GM12878 (cell line): ENCODE measurements around the gene ZNF768. TPM values are rescaled to one million over a fixed set of nuclear protein-coding genes. Genes with fewer than 3 reads are reported as not detected.

Source experiments
- ATAC-seq: fragments of 200-7000 bp; cut with Tn5 transposase; 3 replicates; pipeline ENCODE4 v1.9.1; 2020; ENCODE audit warnings: mild to moderate bottlenecking, moderate library complexity
- BruUV-seq: library from RNA; stranded (reverse); fragments of 400-500 nt; replicated peaks from 2 replicates; lab custom pipeline; 2021; lab: Mats Ljungman, UMichigan
- CTCF ChIA-PET: fragments of 300-600 bp; sonication (Branson Sonifier 250); formaldehyde crosslinking; extraction: SDS; loops from one replicate; lab custom pipeline; 2021; ENCODE audit warnings: inconsistent platforms; lab: Yijun Ruan, JAX
- POLR2A ChIA-PET: fragments of 350-600 bp; formaldehyde crosslinking; extraction: SDS; loops from one replicate; lab custom pipeline; 2021; ENCODE audit warnings: inconsistent platforms; lab: Charles Lee
- RAD21 ChIA-PET: fragments of 300-600 bp; sonication (Branson Sonifier 250); formaldehyde crosslinking; loops from one replicate; lab custom pipeline; 2023; ENCODE audit warnings: antibody characterized with exemption; ENCODE audit not compliant: unreplicated experiment; lab: Charles Lee
- SMC1A ChIA-PET: fragments of 300-600 bp; sonication (Branson Sonifier 250); formaldehyde crosslinking; loops from one replicate; lab custom pipeline; 2023; ENCODE audit not compliant: unreplicated experiment, uncharacterized antibody; lab: Charles Lee
- DNase-seq: peaks from one replicate; pipeline ENCODE4 v3.0.0-alpha.2; 2011; ENCODE audit warnings: low read depth, low spot score
- FAIRE-seq: peaks from 3 replicates; lab custom pipeline; 2011; peaks lifted over from hg19 to GRCh38; lab: Jason Lieb, UNC
- H2AFZ ChIP-seq: 2 replicates; pipeline ENCODE4 v1.6.0; 2011; ENCODE audit warnings: low read depth, low read length, control low read depth; ENCODE audit not compliant: control insufficient read depth
- H3K27ac ChIP-seq: 2 replicates; pipeline ENCODE4 v1.5.1; 2011; ENCODE audit warnings: control low read depth; ENCODE audit not compliant: control insufficient read depth, insufficient read depth
- H3K27me3 ChIP-seq, 2 experiments: replicated peaks in 1 of 2; 2 replicates each; pipeline versions ENCODE4 v1.6.0 to v1.6.1; 2011; ENCODE audit warnings: low read length in 1 of 2; ENCODE audit not compliant: control insufficient read depth in 2 of 2, insufficient read depth in 2 of 2
- H3K36me3 ChIP-seq, 2 experiments: 2 replicates each; pipeline ENCODE4 v1.5.1; 2011; ENCODE audit warnings: low read length in 1 of 2; ENCODE audit not compliant: control insufficient read depth in 2 of 2, insufficient read depth in 2 of 2
- H3K4me1 ChIP-seq: 2 replicates; pipeline ENCODE4 v1.6.1; 2011; ENCODE audit warnings: mild to moderate bottlenecking, low read length, moderate library complexity, mixed read lengths; ENCODE audit not compliant: control insufficient read depth, insufficient read depth
- H3K4me2 ChIP-seq: 2 replicates; pipeline ENCODE4 v1.6.0; 2011; ENCODE audit warnings: control low read depth; ENCODE audit not compliant: control insufficient read depth, insufficient read depth
- H3K4me3 ChIP-seq: fragments of 200-600 bp; sonication (generic); 2 replicates; pipeline ENCODE4 v1.5.1; 2016
- H3K79me2 ChIP-seq: 2 replicates; pipeline ENCODE4 v1.6.0; 2011; ENCODE audit warnings: low read length; ENCODE audit not compliant: control insufficient read depth, insufficient read depth
- H3K9ac ChIP-seq: 2 replicates; pipeline ENCODE4 v1.8.0; 2011; ENCODE audit warnings: low read length, control low read depth, mixed read lengths; ENCODE audit not compliant: control insufficient read depth, insufficient read depth
- H3K9me3 ChIP-seq: replicated peaks from 3 replicates; pipeline ENCODE4 v1.5.1; 2011; ENCODE audit warnings: mild to moderate bottlenecking, low read length; ENCODE audit not compliant: control insufficient read depth, insufficient read depth
- H4K20me1 ChIP-seq: 2 replicates; pipeline ENCODE4 v1.6.0; 2011; ENCODE audit not compliant: control insufficient read depth, insufficient read depth
- BACH1 ChIP-seq: fragments of 450-650 bp; IDR thresholded peaks from 2 replicates; pipeline ENCODE4 v1.6.1; 2017; ENCODE audit warnings: mild to moderate bottlenecking, borderline replicate concordance
- BHLHE40 ChIP-seq, 2 experiments: fragments of 450-650 bp in 1 of 2; IDR thresholded peaks; 2 replicates each; pipeline ENCODE4 v1.6.1; 2011 to 2017; ENCODE audit warnings: low read depth in 2 of 2, borderline replicate concordance in 1 of 2, improper control_type of control experiment in 1 of 2, low read length in 1 of 2, mild to moderate bottlenecking in 1 of 2
- CEBPB ChIP-seq, 2 experiments: fragments of 150-350 bp in 1 of 2; IDR thresholded peaks; 2 replicates each; pipeline ENCODE4 v1.6.1; 2012 to 2014; ENCODE audit warnings: low read depth in 2 of 2, low read length in 2 of 2, borderline replicate concordance in 1 of 2, inconsistent platforms in 1 of 2
- EP300 ChIP-seq, 2 experiments: fragments of 150-350 bp in 1 of 2; IDR thresholded peaks; 2 replicates each; pipeline ENCODE4 v1.6.1; 2011 to 2012; ENCODE audit warnings: low read depth in 2 of 2, low read length in 2 of 2, borderline replicate concordance in 1 of 2, improper control_type of control experiment in 1 of 2, inconsistent platforms in 1 of 2; ENCODE audit not compliant: control insufficient read depth in 1 of 2
- GATAD2B ChIP-seq: fragments of 450-650 bp; conservative IDR thresholded peaks from 2 replicates; pipeline ENCODE4 v1.6.1; 2017; ENCODE audit warnings: low read depth, mild to moderate bottlenecking, moderate library complexity
- KLF5 ChIP-seq: fragments of 450-650 bp; IDR thresholded peaks from 2 replicates; pipeline ENCODE4 v1.6.1; 2014; ENCODE audit warnings: mild to moderate bottlenecking; ENCODE audit not compliant: partially characterized antibody
- MYC ChIP-seq: IDR thresholded peaks from 2 replicates; pipeline ENCODE4 v1.6.1; 2011; ENCODE audit warnings: mild to moderate bottlenecking, low read length, moderate library complexity, inconsistent platforms; ENCODE audit not compliant: insufficient read depth, insufficient replicate concordance, insufficient read length, severe bottlenecking
- POLR2AphosphoS5 ChIP-seq: IDR thresholded peaks from 2 replicates; pipeline ENCODE4 v1.6.1; 2011; ENCODE audit warnings: mild to moderate bottlenecking, low read length, inconsistent platforms
- SUZ12 ChIP-seq: fragments of 200-600 bp; sonication (generic); IDR thresholded peaks from one replicate; pipeline ENCODE4 v1.6.1; 2018; ENCODE audit warnings: antibody characterized with exemption, mild to moderate bottlenecking; ENCODE audit not compliant: unreplicated experiment
- WRNIP1 ChIP-seq: IDR thresholded peaks from 2 replicates; pipeline ENCODE4 v1.6.1; 2011; ENCODE audit warnings: low read depth, low read length, improper control_type of control experiment, borderline replicate concordance
- ZBED1 ChIP-seq: IDR thresholded peaks from 2 replicates; pipeline ENCODE4 v1.6.1; 2016; ENCODE audit warnings: borderline replicate concordance
- ZNF24 ChIP-seq: fragments of 450-650 bp; IDR thresholded peaks from 2 replicates; pipeline ENCODE4 v1.6.1; 2017; ENCODE audit warnings: antibody characterized with exemption, mild to moderate bottlenecking
- WGBS: methylation state at CpG from one replicate; pipeline ENCODE4 v1.1.6; 2016; ENCODE audit warnings: low lambda C conversion rate; ENCODE audit not compliant: insufficient replicate concordance, insufficient coverage; ENCODE audit errors: missing lambda C conversion rate; 5-methylcytosine and 5-hydroxymethylcytosine counted together
- in situ Hi-C: fragments of 300-500 bp; cut with MboI; formaldehyde crosslinking; loops from 9 replicates; pipeline ENCODE4 v1.14.3; 2018; ENCODE audit warnings: mixed read lengths
- intact Hi-C: fragments of 100-400 bp; cut with micrococcal nuclease; formaldehyde crosslinking; loops from one replicate; pipeline ENCODE4 v1.14.2; 2022; ENCODE audit not compliant: unreplicated experiment
- polyA plus RNA-seq, 11 experiments: library from polyadenylated mRNA; depleted of rRNA in 4 of 11; unstranded in 6 of 11; stranded (reverse) in 5 of 11; fragments of >200 nt; fragmentation: Nextera tagmentation in 4 of 11; fragmentation: Illumina TruSeq in 1 of 11; extraction: Ambion mirVana in 4 of 11; extraction: Trizol in 1 of 11; gene quantifications; 1 replicate in 1 of 11; 2 replicates in 10 of 11; pipeline versions ENCODE4 v1.2.1 to v1.2.3, GENCODE V29; 2011 to 2016; ENCODE audit warnings: inconsistent platforms in 2 of 11, missing spikeins in 2 of 11, low read depth in 1 of 11
- total RNA-seq, 4 experiments: library from RNA; depleted of rRNA in 3 of 4; stranded (reverse); fragments of >200 nt in 3 of 4; fragmentation: Illumina TruSeq in 1 of 4; extraction: Trizol in 1 of 4; gene quantifications; 2 replicates each; pipeline versions ENCODE4 v1.2.1 to v1.2.3, GENCODE V29; 2013 to 2021
- TF ChIP-seq, protein P1 (sequence below): fragments of 450-650 bp; conservative IDR thresholded peaks from 2 replicates; pipeline ENCODE4 v1.6.1; 2017; ENCODE audit warnings: mild to moderate bottlenecking, moderate library complexity
- TF ChIP-seq, protein P2 (sequence below): fragments of 450-650 bp; IDR thresholded peaks from 2 replicates; pipeline ENCODE4 v1.6.1; 2018; ENCODE audit warnings: mild to moderate bottlenecking, low read depth, moderate library complexity; ENCODE audit not compliant: partially characterized antibody
- TF ChIP-seq, protein P3 (sequence below): fragments of 450-650 bp; IDR thresholded peaks from 2 replicates; pipeline ENCODE4 v1.6.1; 2016; ENCODE audit warnings: mild to moderate bottlenecking

ZNF768 gene
- total and polyA plus RNA-seq, 10 of the 15 experiments (the other 5 are each of a cell fraction or from before 2014, with no cell fraction given): 0.05 to 23.1 (median 9.1) TPM

DNA sequence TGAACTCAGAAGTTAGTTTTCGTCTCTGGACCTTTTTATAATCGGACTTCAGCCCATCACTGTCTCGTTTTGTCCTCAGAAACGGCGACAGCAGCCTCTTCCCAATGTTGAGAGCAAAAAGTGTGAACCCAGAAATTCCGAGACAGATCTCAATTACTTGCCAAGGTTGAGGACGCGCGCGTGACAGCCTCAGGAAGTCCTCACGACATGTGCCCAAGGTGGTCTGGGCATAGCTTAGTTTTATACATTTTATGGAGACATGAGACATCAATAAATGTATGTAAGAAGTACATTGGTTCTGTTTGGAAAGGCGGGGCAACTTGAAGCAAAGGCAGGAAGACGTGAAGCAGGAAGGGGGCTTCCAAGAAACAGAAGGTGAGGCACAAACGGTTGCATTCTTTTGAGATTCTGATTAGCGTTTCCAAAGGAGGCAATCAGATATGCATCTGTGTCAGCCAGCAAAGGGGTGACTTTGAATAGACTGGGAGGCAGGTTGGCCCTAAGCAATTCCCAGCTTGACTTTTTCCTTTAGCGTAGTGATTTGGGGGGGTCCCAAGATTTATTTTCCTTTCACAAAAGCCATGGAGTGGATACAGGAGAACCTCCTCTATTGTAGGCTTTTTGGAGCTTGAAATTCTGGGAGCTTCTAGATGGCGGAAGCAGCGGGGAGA lies 8.9 kb upstream of the ZNF768 start:
- TSS peak; percentile 96 for BruUV-seq
- RAD21 ChIA-PET: interaction anchor here (0.6 to 5.2 kb wide), 41 partner anchors 8 to 562 kb away, joined by 3 to 129 read pairs (median 6); partner anchors contain the start of genes DCTPP1, FBRS, PRR14 and SEPHS2
- SMC1A ChIA-PET: interaction anchor here (0.6 to 4.7 kb wide), 48 partner anchors 8 to 382 kb away, joined by 3 to 47 read pairs (median 4); partner anchors contain the start of genes DCTPP1, FBRS, ITGAL and SEPHS2
- TF ChIP-seq GATAD2B (0 out of 2 replicates have a peak, but pooled peaks have one; percentile 14), EP300 (IDR thresholded peaks at IDR 0.05; ENCODE audit: borderline replicate concordance in 1 of 2, control insufficient read depth in 1 of 2, low read depth in 2 of 2, low read length in 2 of 2) (no peak), KLF5 (no peak), ZBED1 (peak; percentile 78), WRNIP1 (no peak), MYC (no peak), SUZ12 (no peak), BHLHE40 (IDR thresholded peaks at IDR 0.05; ENCODE audit: borderline replicate concordance in 1 of 2, low read depth in 2 of 2, low read length in 1 of 2) (peak in 1 of 2 experiments; percentile 59; a peak in 1 of 4 replicates), ZNF24 (0 out of 2 replicates have a peak, but pooled peaks have one; percentile 7), POLR2AphosphoS5 (peak; percentile 78), BACH1 (0 out of 2 replicates have a peak, but pooled peaks have one; percentile 18), CEBPB (IDR thresholded peaks at IDR 0.05; ENCODE audit: borderline replicate concordance in 1 of 2, low read depth in 2 of 2, low read length in 2 of 2) (no peak)
- TF ChIP-seq, protein P1, sequence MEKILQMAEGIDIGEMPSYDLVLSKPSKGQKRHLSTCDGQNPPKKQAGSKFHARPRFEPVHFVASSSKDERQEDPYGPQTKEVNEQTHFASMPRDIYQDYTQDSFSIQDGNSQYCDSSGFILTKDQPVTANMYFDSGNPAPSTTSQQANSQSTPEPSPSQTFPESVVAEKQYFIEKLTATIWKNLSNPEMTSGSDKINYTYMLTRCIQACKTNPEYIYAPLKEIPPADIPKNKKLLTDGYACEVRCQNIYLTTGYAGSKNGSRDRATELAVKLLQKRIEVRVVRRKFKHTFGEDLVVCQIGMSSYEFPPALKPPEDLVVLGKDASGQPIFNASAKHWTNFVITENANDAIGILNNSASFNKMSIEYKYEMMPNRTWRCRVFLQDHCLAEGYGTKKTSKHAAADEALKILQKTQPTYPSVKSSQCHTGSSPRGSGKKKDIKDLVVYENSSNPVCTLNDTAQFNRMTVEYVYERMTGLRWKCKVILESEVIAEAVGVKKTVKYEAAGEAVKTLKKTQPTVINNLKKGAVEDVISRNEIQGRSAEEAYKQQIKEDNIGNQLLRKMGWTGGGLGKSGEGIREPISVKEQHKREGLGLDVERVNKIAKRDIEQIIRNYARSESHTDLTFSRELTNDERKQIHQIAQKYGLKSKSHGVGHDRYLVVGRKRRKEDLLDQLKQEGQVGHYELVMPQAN: peak; percentile 89
- TF ChIP-seq, protein P2, sequence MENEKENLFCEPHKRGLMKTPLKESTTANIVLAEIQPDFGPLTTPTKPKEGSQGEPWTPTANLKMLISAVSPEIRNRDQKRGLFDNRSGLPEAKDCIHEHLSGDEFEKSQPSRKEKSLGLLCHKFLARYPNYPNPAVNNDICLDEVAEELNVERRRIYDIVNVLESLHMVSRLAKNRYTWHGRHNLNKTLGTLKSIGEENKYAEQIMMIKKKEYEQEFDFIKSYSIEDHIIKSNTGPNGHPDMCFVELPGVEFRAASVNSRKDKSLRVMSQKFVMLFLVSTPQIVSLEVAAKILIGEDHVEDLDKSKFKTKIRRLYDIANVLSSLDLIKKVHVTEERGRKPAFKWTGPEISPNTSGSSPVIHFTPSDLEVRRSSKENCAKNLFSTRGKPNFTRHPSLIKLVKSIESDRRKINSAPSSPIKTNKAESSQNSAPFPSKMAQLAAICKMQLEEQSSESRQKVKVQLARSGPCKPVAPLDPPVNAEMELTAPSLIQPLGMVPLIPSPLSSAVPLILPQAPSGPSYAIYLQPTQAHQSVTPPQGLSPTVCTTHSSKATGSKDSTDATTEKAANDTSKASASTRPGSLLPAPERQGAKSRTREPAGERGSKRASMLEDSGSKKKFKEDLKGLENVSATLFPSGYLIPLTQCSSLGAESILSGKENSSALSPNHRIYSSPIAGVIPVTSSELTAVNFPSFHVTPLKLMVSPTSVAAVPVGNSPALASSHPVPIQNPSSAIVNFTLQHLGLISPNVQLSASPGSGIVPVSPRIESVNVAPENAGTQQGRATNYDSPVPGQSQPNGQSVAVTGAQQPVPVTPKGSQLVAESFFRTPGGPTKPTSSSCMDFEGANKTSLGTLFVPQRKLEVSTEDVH: no peak
- TF ChIP-seq, protein P3, sequence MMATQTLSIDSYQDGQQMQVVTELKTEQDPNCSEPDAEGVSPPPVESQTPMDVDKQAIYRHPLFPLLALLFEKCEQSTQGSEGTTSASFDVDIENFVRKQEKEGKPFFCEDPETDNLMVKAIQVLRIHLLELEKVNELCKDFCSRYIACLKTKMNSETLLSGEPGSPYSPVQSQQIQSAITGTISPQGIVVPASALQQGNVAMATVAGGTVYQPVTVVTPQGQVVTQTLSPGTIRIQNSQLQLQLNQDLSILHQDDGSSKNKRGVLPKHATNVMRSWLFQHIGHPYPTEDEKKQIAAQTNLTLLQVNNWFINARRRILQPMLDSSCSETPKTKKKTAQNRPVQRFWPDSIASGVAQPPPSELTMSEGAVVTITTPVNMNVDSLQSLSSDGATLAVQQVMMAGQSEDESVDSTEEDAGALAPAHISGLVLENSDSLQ: peak; percentile 10; the same call in 1 of the 2 replicates

More for the DNA sequence above, 8.9 kb upstream of the ZNF768 start:
- in situ Hi-C loops: no loop called here
- intact Hi-C loops: loop anchor here (1.0 to 5.0 kb wide), 5 partner anchors 23 to 104 kb away; partner anchors contain the start of genes DCTPP1, SEPHS2, ZNF764 and ZNF785
- under 1% methylated on average over 18 of the region's 18 CpGs for WGBS
- Histone ChIP-seq H3K27ac (peak overlapping the region; percentile 85), H3K36me3 (peaks cover 2 to 3% of the 10 kb centered on the region in 2 experiments; a peak in 1 of 4 replicates), H3K9me3 (no peaks in the 10 kb centered on the region), H4K20me1 (no peaks in the 10 kb centered on the region), H3K4me3 (peak overlapping the region; percentile 90), H3K9ac (peak overlapping the region; percentile 96), H3K4me1 (no peaks in the 10 kb centered on the region), H3K79me2 (peaks cover 27% of the 10 kb centered on the region), H3K4me2 (peak overlapping the region; percentile 87), H3K27me3 (no peaks in the 10 kb centered on the region), H2AFZ (peak overlapping the region; percentile 62)
- ATAC-seq (peak; percentile 15), FAIRE-seq (peak; percentile 81), DNase-seq (no peak)
- ChIA-PET CTCF (interaction anchor here (0.7 to 4.7 kb wide), 49 partner anchors 8 to 443 kb away, joined by 3 to 81 read pairs (median 6); partner anchors contain the start of genes DCTPP1, FBRS, ITGAL and SEPHS2), POLR2A (interaction anchor here (0.6 to 5.2 kb wide), 33 partner anchors 8 to 166 kb away, joined by 3 to 109 read pairs (median 5); partner anchors contain the start of genes DCTPP1, FBRS, ITGAL and SEPHS2)
